Liver (tissue), 3 donors: ENCODE results near the gene HIKESHI.

Source experiments
- CTCF ChIP-seq: fragments of 150-350 bp; IDR thresholded peaks from 2 replicates; pipeline ENCODE4 v1.5.1; 2017; ENCODE audit warnings: improper control_type of control experiment, low read depth, low read length; ENCODE audit not compliant: missing input control
- EGR1 ChIP-seq, 2 donors: IDR thresholded peaks; 2 replicates each; pipeline ENCODE4 v1.6.1; 2016 to 2018; ENCODE audit warnings: antibody characterized with exemption in 2 of 2, low read depth in 2 of 2
- JUND ChIP-seq, 2 donors: IDR thresholded peaks; 2 replicates each; pipeline ENCODE4 v1.6.1; 2016; ENCODE audit warnings: antibody characterized with exemption in 2 of 2
- MAX ChIP-seq: IDR thresholded peaks from 2 replicates; pipeline ENCODE4 v1.6.1; 2016; ENCODE audit warnings: antibody characterized with exemption
- REST ChIP-seq: IDR thresholded peaks from 2 replicates; pipeline ENCODE4 v1.6.1; 2016; ENCODE audit warnings: antibody characterized with exemption, mild to moderate bottlenecking
- TAF1 ChIP-seq: conservative IDR thresholded peaks from 2 replicates; pipeline ENCODE4 v1.6.1; 2016; ENCODE audit warnings: antibody characterized with exemption, mild to moderate bottlenecking
- TF ChIP-seq, protein P1 (sequence below): IDR thresholded peaks from 2 replicates; pipeline ENCODE4 v1.6.1; 2016; ENCODE audit warnings: antibody characterized with exemption
- donor health status: healthy.
- donor health status: healthy.

DNA sequence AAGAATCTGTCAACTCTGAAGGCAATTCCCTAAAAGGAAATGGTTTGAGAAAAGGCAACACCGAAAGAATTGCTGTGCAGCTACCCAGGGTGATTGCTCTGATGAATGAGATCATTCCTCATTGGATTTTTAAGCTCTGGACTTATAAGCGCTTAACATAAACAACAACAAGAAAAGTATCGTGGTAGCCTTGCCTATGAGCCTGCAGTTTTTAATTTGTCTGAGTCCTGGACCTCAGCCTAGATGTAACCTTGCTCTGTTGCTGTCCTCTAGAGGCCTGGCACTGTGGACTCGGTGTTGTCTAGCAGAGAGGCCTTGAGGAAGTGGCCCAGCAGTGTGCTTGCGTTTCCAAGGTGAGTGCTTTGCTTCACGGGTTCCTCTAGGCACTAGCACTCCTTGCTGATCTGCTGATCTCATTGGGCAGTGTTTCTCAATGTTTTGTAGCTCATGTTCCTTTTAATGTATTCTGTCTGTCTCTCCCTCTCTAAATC lies 93.1 kb downstream of the HIKESHI start:
- TF ChIP-seq, protein P1, sequence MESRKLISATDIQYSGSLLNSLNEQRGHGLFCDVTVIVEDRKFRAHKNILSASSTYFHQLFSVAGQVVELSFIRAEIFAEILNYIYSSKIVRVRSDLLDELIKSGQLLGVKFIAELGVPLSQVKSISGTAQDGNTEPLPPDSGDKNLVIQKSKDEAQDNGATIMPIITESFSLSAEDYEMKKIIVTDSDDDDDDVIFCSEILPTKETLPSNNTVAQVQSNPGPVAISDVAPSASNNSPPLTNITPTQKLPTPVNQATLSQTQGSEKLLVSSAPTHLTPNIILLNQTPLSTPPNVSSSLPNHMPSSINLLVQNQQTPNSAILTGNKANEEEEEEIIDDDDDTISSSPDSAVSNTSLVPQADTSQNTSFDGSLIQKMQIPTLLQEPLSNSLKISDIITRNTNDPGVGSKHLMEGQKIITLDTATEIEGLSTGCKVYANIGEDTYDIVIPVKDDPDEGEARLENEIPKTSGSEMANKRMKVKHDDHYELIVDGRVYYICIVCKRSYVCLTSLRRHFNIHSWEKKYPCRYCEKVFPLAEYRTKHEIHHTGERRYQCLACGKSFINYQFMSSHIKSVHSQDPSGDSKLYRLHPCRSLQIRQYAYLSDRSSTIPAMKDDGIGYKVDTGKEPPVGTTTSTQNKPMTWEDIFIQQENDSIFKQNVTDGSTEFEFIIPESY, result no peak
- TF ChIP-seq CTCF (no peak), REST (no peak), TAF1 (no peak), JUND (IDR thresholded peaks at IDR 0.05) (no peak), MAX (no peak), EGR1 (IDR thresholded peaks at IDR 0.05; ENCODE audit: low read depth in 2 of 2) (no peak)
